GM23248 (cell line): ENCODE results near the gene BRF1.

ENCODE experiments used
- EZH2 ChIP-seq: fragments of 200-600 bp; sonication (generic); IDR thresholded peaks from 2 replicates; pipeline ENCODE4 v1.6.1; 2018; ENCODE audit warnings: antibody characterized with exemption, mild to moderate bottlenecking; ENCODE audit not compliant: insufficient read depth, poor library complexity, severe bottlenecking
- EZH2phosphoT487 ChIP-seq: fragments of 200-600 bp; sonication (generic); IDR thresholded peaks from 2 replicates; pipeline ENCODE4 v1.6.1; 2018; ENCODE audit warnings: antibody characterized with exemption, moderate library complexity, mild to moderate bottlenecking, low read depth; ENCODE audit not compliant: insufficient read depth

- no peak for TF ChIP-seq EZH2
- TF ChIP-seq EZH2phosphoT487, result no peak
Measured at GRCh38 chr14:105169776-105170655, 130.8 kb downstream of the BRF1 start.
